NCI-H1105 (cell line): Measurements from ENCODE around the gene ALG14.
"Not testable (repeated sequence)": the region's sequence is repeated elsewhere in the genome, so short reads cannot be mapped to it uniquely, and the experiment has no call there.

Experiments
- DNase-seq: peaks from one replicate; lab custom pipeline; 2025; lab: John Stamatoyannopoulos, UW

Gene ALG14

DNA sequence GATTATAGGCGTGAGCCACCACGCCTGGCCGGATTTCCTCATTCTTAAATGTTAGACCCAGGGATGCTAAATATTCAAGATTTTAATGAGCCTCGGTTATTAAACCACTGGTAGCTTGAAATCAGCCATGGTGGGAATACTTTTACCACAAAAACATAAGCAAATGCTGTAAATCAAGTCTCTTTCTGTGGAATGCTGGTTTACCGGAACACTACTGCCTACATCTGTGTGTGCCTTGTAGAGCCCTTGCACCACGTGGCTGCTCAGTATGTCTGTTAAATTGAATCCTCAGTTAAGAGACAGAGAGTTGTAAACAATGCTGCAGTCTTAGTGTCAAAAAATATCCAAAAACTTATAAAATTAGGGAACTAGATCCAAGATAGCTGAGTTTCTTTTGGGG, 119.0 kb downstream of the ALG14 start:
- DNase-seq, result no peak

DNA sequence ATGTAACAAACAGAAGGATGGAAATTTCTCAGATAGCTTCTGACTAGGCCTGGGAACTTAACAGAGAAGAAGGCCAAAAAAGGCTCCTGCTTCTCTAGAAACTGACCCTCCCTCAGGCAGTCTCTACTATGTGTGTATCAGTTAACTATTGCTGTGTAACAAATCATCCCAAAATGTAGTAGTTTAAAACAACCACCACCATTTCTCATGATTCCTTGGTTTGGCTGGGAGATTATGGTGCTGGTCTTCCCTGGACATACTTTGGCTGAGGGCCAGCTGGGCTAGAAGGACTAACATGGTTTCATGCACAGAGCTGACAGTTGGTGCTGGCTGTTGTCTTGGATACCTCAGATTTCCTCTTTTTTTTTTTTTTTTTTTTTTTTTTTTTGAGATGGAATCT, 119.6 kb downstream of the ALG14 start:
- DNase-seq, result no peak

DNA sequence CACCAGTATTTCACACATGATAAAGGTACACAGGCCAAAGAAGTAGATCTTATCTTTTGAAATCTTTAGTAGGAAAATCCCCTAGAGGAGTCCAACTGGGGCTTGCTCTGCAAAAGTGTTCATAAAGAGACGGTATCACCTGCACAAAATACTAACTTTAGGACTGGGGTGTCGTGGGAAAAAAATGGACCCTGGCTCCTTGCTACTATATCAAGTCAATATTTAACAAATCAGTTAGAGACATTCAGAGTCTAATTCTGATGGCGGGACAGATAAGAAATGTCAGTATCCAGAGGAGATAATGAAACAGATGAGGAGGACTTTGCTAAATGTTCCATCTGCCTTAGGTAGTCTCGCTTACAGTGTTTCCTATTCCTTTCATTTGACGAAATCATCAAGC, 120.2 kb downstream of the ALG14 start:
- DNase-seq, result no peak

DNA sequence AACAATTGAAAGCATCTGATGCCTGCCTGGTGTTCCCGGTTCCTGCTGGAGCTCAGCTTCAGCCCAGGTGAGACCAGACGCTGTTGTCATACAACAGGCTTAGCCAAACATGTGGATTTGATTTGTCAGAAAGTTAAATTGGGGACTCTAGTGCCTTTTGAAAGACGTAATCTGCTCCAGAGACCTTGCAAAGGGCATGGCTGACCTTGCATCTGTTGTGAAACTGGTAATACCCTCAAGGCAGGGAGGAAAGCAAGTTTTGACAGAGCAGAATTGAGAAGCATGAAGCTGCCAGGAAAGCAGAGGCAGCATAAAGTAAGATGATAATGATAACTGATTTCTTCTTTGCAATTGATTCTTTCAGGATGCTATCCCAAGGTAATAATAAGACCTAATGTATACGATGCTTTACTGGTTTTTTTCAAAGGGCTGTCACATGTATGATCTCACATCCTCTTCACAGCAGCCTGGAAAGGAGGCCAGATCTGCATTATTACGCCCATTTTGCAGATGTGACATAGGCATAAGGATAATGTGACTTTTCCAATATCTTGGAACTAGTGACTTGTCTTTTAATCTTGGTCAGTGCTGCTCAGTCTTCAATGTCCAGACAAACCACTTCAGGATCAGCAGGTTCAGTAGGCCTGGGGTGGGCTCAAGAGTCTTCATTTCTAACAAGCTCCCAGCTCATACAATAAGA, 121.1 kb downstream of the ALG14 start:
- DNase-seq, result no peak

DNA sequence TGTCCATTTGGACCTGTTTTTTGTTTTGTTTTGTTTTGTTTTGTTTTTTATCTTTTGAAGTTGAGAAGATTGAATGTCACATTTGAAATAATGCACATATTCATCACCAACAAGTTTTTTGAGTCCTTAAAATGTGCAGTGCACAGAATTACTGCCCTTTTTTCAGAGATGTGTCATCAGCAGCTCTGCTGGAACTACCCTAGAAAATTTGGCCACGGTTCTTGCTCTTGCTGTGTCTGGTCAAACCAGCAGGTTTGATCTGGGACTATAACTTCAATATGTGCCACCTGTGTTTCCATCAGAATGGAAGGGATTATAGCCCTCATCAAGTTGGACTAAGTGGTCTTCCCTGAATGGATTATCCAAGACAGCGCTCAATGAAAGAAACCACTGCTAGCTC, 121.7 kb downstream of the ALG14 start:
- DNase-seq, result no peak

DNA sequence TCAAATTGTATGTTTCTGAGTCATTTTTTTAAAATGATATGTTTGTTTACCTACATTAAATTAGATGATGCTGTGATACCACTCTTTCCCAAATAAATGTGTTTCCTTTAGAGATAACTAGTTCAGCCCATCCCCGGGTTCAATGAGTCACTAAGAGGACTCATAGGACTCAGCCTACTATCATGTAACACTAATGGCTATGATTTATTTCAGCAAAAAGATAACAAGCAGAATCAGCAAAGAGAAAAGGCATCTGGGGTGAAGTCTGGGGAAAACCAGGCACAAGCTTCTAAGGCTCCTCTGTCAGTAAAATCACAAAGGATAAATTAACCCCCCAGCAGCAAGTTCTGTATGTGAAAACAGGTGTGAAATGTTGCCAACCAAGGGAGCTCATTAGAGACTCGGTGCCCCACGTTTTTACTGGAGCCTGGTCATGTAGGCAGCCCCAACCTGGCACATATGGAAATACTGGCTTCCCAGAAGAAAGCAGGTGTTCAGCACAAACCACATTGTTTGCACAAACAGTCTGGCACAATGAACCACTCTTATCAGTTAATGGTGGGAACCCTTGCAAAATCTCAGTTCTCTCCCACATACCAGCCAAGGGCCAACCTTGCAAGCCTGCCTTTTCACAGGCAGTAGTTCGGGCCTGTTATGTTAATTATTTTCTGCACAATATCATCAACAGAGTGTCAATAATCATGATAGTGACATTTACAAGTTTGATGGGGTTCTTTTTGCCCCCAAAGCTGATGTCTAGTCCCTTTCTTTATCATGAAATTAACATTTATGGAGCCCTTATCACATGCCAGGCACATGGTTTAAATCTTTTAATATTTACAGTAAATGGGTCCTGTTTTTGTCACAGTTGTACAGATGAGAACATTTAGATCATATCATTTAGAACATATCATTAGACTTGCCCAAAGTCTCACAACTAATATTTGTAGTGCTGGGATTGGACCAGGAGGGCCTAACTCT, 122.8 kb downstream of the ALG14 start:
- DNase-seq, result peak; percentile 87

DNA sequence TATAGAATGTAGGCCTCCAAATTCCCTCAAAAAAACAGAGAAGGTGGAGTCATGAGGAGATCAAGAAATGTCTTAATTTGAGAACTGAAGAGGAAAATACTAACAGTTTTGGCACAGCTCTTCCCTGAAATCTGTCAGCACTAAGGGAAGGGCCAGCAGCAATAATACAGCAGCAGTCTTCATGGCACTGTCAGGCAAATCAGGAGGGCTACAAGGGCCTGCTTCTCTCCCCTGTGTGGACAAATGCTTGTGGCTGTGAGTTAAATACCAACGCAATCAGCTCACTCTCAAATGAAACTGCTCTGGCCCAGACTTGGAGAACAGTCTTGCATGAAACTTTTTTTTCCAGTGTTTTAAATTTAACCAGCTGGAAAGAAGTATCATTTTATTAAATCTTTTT, 125.3 kb downstream of the ALG14 start:
- DNase-seq, result no peak

DNA sequence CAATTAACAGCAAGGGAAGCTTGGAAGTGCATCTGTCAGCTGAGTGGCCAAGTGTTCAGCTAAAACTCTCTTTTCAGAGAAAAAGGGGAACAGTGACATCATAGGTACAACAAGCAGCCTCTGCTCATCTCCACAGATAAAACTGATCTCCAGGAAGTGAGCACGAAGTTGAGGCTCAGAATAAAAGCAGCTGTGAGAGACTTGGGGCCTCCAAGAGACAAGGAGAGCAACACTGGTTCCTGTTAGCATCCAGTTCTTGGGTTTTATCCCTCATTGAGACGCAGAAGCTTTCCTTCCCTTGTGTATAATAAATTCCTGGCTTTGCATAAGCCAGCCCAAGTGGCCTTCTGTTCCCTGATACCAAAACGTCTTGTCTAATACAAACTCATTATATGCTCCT, 125.9 kb downstream of the ALG14 start:
- no peak for DNase-seq

DNA sequence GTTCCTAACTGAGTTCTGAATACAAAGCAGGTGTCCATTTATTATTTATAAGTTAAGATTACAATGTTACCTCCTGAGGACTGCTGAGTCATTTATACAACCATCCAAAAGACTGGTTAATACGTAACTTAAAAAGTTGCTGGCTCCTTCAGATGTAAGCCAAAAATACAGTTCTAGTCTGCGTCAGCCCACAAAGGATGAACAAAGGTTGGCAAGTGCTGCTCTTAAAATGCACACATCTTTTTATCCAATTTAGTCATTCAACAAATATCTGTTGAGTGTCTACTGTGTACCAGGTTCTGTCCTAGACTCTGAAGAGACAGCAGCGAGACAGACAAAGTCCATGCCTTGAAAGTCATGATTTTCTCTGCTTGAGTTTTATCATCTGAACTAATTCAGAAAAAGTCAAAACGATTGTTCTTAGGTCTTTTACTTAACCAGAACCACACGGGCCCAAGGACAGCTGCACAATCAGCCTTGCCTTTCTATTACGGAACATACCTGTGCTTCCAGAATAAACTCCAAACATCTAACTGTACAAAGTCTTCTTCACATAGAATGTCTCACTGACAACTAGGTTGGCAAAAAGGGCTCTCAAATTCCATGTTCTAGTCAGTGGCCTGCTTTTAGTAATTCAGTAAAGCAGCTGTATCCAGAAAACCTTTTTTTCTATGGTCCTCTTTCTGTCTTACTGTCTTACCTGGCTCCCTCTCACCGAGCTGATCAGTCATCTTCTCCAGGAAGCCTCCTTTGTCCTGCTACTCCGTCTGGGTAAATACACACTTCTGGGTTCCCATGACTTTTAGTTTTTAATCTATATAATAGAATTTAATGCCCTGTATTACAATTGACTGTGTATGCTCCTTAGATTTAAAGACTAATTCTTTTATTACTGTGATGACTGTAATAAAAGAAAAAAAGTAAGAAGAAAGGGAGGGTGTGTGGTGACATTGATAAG, 130.3 kb downstream of the ALG14 start:
- no peak for DNase-seq

DNA sequence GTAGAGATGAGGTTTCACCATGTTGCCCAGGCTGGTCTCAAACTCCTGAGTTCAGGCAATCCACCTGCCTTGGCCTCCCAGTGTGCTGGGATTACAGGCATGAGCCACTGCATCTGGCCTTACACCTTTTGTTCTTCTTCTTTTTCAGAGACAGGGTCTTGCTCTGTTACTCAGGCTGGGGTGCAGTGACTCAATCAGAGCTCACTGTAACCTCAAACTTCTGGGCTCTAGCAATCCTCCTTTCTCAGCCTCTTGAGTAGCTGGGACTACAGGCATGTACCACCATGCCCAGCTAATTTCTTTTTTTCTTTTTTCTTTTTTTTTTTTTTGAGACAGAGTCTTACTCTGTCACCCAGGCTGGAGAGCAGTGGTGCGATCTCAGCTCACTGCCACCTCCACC, 131.3 kb downstream of the ALG14 start:
- DNase-seq, result not testable (repeated sequence)

DNA sequence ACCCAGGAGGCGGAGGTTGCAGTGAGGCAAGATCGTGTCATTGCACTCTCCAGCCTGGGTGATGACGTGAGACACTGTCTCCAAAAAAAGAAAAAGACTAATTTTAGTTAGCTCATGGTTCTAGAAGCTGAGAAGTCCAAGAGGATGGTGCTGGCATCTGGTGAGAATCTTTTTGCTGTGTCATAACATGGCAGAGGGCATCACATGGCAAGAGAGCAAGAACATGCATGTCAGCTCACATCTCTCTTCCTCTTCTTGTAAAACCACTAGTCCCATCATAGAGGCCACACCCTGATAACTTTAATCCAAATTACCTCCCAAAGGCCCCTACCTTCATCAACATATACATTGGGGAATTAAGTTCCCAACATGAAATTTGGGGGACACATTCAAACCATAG, 132.0 kb downstream of the ALG14 start:
- no peak for DNase-seq

DNA sequence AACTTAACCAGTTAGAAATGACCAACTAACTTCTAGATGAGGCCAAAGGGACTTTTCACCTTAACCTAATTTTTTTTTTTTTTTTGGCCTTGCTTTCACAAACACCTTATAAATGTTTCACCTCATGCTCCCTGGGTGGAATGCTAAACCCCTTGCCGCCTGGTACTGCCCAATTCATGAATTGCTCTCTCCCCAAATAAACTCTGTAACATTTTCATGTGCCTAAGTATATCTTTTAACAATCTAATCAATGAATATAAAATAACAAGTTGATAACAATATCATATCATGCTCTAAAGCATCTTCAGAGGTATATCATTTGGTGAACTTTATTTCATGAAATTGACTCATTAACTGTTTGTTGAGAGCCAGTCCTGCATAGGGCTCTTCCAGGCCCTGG, 134.9 kb downstream of the ALG14 start:
- DNase-seq, result no peak

DNA sequence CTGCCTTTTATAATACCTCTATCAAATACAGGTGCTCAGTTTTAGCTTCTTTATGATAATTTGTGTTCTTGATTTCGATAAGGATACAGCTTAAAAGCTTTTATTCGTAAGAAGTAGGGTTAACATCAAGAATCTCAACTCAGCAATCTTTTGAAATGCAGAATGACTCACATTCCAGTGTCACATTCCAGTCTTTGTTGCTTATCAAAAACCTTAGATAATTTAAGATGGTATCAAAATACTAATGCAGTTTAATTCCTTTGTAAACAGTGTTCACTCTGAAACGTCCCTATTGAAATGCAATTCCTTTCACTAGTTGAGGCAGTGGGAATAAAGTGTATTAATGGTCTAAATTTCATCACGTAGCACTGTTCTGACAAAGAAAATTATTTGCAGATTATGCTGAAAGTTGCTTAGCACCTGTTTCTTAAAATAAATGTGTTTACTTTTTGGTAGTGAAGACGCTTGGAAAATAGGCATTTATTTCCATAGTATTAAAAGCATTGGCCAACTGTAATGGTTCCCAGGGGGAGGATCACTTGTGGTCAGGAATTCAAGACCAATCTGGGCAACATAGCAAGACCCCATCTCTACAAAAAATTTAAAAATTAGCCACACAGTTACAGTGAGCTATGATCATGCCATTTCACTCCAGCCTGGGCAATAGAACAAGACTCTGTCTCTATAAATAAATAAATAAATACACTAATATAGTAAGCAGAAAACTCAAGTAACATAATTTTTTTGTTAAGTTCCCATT, 135.7 kb downstream of the ALG14 start:
- DNase-seq, result no peak

DNA sequence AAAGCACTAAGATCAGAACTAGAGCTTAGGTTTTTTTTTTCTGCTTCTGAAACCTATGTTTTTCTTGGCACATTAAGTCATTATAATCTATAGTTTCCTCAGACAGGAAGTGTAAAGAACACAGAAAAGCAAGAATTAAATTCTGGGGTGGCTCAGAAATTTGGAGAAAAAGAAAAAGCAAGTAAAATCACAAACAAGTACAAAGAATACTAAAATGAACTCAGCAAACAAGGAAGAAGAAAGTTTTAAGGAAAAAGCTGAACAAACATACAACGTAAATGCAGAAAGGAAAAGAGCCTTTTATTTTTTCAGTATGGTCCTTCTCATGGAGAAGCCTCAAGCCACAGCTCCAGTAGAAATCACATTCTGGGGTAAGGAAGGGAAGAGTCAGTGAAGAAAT, 137.3 kb downstream of the ALG14 start:
- no peak for DNase-seq

DNA sequence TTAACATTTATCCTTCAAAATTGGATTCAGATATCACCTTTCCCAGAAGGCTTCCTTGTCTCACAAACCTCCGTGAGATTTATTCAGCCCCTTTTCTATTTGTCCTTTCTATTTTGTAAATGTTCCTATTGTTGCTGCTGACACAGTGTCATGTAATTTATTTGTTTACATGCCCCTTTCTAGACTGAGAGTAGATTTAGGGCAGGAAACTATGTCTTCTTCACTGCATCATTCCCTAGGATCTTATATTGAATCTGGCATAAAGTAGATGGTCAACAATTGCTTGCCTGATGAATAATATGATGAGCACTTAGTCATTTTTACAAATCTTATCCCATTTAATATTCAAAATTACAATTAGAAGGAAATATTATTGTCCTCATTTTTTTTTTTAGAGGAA, 137.7 kb downstream of the ALG14 start:
- DNase-seq, result no peak

DNA sequence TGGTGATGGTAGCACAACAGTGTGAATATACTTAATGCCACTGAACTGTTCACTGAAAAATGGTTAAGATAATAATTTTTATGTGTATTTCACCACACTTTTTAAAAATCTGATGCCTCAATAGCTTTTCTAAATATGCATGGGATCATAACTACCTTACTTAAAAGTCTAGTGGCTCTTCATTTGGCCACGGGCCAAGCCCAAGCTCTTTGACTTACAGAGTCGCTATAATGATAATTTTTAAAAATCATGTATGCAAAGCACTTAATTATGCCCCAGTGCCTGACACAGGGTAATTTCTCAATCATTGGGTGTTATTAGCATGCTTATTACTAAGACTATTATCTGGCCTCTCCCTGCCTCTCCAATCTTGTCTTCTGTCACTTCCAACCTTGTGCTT, 138.2 kb downstream of the ALG14 start:
- peak; percentile 38 for DNase-seq

DNA sequence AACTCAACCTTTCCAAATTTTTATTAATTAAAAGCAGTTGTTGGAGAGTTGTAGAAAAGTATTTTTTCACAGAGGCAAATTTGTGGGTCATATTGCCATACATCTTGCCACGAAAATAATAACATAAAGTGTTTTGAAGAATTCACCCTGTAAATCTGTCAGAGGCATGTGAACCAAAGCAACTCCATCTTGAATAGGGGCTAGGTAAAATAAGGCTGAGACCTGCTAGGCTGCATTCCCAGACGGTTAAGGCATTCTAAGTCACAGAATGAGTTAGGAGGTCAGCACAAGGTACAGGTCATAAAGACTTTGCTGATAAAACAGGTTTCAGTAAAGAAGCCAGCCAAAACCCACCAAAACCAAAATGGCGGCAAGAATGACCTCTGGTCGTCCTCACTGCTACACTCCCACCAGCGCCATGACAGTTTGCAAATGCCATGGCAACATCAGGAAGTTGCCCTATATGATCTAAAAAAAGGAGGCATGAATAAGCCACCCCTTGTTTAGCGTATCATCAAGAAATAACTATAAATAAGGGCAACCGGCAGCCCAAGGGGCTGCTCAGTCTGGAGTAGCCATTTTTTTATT, 141.4 kb downstream of the ALG14 start:
- no peak for DNase-seq

DNA sequence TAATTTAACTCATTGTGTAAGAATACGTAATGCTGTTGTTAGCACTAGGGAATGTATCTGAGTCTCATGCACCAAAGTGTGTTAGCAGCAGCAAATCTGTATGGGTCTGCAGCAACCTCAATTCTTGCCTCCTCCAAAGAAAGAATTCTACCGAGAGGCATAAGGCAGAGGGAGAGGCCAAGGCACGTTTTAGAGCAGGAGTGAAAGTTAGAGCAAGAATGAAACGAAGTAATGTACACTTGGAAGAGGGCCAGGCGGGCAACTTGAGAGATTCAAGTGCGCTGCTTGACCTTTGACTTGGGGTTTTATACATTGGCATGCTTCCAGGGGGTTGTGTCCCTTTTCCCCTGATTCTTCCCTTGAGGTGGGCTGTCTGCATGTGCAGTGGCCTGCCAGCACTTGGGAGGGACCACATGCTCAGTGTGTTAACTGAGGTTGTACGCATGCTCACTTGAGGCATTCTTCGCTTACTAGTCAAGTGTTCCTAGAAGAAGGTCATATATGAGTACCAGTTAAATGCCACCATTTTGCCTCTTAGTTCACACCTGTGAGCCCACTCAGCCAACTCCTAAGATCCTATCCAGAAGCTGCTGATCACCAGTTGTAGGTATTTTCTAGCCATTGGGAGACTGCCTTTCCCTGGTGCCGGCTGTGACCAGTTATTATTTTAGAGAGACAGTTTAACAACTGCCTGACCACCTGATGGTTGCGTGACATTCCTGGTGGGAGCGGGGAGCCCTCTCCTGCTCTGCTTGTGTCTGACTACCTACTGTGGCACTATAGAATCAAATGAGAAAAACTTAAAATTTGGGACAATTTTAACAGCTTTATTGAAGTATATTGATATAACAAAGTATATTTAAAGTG, 143.2 kb downstream of the ALG14 start:
- DNase-seq, result no peak

DNA sequence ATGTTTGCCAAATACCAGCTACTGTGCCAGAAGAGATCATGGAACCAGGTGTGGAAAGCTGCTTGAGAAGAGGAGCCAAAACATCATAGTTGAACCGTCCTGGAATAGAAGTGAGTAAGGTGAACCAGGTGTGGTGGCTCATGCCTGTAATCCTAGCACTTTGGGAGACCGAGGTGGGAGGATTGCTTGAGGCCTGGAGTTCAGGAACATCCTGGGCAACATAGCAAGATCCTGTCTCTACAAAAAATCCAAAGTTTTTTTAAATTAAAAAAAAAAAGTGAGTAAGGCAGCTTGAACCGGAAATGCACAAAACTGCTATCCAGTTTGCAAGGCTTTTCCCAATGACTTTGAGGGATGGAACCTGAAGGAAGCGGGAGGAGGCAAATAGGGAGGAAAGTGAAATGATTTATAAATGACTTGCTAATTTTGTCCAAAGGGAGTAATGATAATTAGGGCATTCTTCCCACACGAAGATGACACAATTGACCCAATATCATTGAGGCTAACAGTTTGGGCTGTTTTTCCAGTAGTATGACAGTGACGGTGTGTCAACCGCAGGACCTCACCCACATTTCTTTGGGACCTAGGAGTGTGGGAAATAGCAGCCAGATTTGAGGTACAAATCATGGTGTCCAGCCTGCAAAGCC, 144.3 kb downstream of the ALG14 start:
- DNase-seq, result no peak
